WERI-Rb-1 (cell line): ENCODE data around the gene LRP5.

Experiments used
- DNase-seq: peaks from one replicate; pipeline ENCODE4 v3.0.0-alpha.2; 2020
- H3K27ac ChIP-seq: fragments of 250-450 bp; sonication (Bioruptor Pico); 2 replicates; pipeline ENCODE4 v1.5.1; 2020; ENCODE audit warnings: mild to moderate bottlenecking, moderate library complexity
- H3K27me3 ChIP-seq: fragments of 250-450 bp; sonication (Bioruptor Pico); 2 replicates; pipeline ENCODE4 v1.5.1; 2021; ENCODE audit warnings: mild to moderate bottlenecking, low read depth, moderate library complexity; ENCODE audit not compliant: insufficient read depth, severe bottlenecking
- H3K36me3 ChIP-seq: fragments of 250-450 bp; sonication (Bioruptor Pico); 2 replicates; pipeline ENCODE4 v1.5.1; 2020; ENCODE audit warnings: mild to moderate bottlenecking, moderate library complexity
- H3K4me3 ChIP-seq: 2 replicates; pipeline ENCODE4 v1.5.1; 2011; ENCODE audit warnings: low read depth, mild to moderate bottlenecking, control low read depth, low read length
- H3K9me3 ChIP-seq: fragments of 250-450 bp; sonication (Bioruptor Pico); 2 replicates; pipeline ENCODE4 v1.5.1; 2021; ENCODE audit warnings: mild to moderate bottlenecking, moderate library complexity; ENCODE audit not compliant: severe bottlenecking
- TF ChIP-seq, protein P1 (sequence below): IDR thresholded peaks from 2 replicates; pipeline ENCODE4 v1.5.1; 2011; ENCODE audit warnings: low read depth, mild to moderate bottlenecking, control low read depth, inconsistent platforms, low read length

The LRP5 gene

DNA sequence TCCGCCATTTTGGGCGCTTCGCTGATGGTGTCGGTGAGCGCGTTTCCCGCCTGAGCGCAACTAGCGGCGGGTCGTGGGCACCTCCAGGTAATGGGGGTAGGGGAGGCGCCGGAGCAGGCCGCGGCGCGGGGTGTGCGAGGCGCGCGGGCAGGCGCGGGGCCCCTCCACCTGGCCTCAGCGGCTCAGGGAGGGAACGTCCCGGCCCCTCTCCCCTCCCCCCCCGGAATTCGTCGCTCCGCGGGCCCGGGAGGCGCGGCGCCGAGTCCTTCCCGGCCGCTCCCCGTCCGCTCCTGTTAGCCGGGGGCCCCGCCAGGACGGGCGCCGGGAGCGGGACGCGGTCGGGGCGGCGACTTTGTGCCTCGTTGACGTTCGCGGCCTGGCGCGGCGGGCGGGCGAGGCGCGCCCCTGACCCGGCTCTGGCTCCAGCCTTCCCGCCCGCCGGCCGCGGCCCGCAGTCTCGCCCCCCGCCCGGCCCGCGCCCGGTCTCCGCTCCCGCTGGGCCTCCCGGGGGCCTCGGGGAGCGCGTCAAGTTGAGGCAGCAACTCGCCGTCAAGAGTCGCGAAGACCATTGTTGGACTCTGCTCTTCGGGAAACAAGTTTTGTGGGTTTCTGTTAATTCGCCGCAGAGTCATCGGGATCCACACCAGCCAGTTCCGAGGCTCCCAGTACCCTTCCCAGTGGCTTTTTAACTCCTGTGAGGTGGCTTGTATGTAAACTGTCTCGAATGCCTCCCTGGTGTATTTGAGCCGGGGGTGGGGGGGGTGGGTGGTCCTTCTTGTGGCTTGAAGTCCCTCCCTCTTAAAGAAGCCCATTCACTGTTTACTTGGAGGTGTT is 148.6 kb downstream of the LRP5 start, which contains the start of gene PPP6R3:
Gene PPP6R3, plus strand, starts transcription at position 12 of the 834 bp plus-strand sequence. CDS start 76,913 bp downstream, outside the sequence.
- Histone ChIP-seq H3K27ac (peak within 1 kb of the TSS; percentile 98), H3K27me3 (no peaks in the 10 kb centered on the region), H3K36me3 (peaks cover 30% of the 10 kb centered on the region), H3K4me3 (peak within 1 kb of the TSS; percentile 87), H3K9me3 (no peaks in the 10 kb centered on the region)
- TF ChIP-seq, protein P1, sequence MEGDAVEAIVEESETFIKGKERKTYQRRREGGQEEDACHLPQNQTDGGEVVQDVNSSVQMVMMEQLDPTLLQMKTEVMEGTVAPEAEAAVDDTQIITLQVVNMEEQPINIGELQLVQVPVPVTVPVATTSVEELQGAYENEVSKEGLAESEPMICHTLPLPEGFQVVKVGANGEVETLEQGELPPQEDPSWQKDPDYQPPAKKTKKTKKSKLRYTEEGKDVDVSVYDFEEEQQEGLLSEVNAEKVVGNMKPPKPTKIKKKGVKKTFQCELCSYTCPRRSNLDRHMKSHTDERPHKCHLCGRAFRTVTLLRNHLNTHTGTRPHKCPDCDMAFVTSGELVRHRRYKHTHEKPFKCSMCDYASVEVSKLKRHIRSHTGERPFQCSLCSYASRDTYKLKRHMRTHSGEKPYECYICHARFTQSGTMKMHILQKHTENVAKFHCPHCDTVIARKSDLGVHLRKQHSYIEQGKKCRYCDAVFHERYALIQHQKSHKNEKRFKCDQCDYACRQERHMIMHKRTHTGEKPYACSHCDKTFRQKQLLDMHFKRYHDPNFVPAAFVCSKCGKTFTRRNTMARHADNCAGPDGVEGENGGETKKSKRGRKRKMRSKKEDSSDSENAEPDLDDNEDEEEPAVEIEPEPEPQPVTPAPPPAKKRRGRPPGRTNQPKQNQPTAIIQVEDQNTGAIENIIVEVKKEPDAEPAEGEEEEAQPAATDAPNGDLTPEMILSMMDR, result no peak
- DNase-seq, result no peak

DNA sequence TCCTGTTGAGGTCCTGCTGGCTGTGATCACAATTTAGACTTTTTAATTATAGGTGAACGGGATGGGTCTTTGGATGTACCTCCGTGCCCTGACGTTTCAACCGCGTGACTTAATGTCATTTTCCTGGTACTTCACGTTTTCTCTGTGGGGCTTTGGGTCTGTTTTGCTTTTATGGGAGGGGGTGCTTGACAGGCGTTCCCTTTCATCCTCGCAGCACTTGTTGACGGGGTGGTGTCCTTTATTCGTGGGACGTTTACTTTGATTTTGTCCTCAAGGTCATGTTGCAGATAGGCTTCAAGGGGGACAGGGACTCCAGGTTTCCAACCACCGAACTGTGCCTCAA is 149.2 kb downstream of the LRP5 start:
- Histone ChIP-seq H3K27me3 (no peaks in the 10 kb centered on the region), H3K4me3 (peak overlapping the region; percentile 87), H3K36me3 (peaks cover 32% of the 10 kb centered on the region), H3K27ac (peak overlapping the region; percentile 98), H3K9me3 (no peaks in the 10 kb centered on the region)
- DNase-seq, result no peak
- TF ChIP-seq, protein P1, result no peak

DNA sequence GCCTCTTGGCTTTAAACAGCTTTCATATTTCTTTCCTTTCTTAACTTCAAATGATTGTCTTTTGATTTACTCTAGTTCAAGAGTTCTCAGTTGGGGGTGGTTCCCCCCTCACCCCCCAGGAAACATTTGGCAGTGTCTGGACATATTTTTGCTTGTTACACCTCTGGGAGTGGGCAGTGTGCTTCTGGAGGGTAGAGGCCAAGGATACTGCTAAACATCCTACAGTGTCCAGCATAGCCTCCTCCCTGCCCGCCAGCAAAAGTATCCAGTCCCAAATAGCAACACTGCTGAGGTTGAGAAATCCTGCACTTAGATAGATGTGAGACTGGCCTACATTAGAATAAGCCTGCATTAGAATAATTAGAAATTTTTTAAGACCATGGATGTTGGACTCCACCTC is 151.3 kb downstream of the LRP5 start:
- H3K4me3 ChIP-seq, result no peak overlapping the region
- H3K9me3 ChIP-seq, result no peaks in the 10 kb centered on the region
- TF ChIP-seq, protein P1, result no peak
- no peaks in the 10 kb centered on the region for H3K27me3 ChIP-seq
- H3K27ac ChIP-seq, result no peak overlapping the region
- peaks cover 39% of the 10 kb centered on the region for H3K36me3 ChIP-seq
- DNase-seq, result no peak

DNA sequence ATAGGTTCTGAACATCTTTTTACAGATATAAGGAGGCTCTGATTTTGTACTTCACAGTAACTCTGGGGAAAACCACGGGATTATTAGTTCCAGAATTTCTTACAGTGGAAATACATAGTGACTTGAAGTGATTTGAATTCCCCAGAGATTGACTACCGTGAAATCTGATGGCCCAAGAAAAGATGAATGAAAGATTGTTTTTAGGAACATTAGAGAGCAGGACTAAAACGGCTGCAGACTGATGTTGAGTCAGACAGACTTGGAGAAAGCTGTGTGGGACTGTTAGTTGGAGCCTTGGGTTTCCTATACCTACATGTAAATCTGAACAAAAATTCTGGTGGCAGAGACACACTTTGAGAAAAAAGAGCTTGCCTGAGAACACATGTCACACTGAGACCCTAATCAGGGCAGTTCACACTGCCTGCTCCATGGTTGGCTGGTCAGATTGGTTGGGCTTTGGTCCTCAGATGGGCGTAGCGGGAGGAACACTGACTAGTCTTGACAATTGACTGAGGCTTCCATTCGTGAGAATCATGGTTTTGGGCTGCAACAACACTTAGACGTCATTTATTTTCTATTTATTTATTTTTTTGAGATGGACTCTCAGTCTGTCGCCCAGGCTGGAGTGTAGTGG is 154.9 kb downstream of the LRP5 start:
- H3K27ac ChIP-seq, result no peak overlapping the region
- no peak for DNase-seq

DNA sequence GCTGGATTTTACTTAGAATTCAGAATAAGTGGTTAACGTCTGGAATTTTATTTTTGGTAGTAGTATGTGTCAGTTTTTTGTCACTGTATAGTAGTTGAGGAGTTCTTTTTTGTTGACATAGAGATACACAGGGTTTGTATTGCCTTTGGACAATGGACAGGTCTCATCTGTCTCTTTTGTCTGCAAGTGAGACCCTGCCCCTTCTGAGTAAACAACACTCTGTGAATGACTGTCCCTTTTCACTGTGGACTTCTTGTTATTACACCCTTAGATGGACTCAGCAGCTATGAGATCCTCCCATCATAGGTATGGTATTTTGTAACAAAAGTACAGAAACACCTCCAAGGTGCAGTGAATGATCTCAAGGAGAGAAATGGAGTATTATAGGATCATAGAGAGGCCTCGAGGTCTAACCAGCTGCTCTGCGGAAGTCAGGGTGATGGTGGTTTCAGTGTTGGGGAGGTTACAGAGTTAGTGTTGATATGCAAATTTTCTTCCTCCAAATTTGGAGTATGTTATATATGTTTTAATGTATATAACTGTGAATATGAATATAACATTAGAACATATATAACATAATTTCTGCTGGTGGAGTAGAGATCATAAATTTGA is 155.9 kb downstream of the LRP5 start:
- DNase-seq, result no peak
- TF ChIP-seq, protein P1, result no peak
- H3K27ac ChIP-seq, result no peak overlapping the region
- no peak overlapping the region for H3K4me3 ChIP-seq
- no peaks in the 10 kb centered on the region for H3K27me3 ChIP-seq
- peaks cover 3% of the 10 kb centered on the region for H3K9me3 ChIP-seq
- peaks cover 39% of the 10 kb centered on the region for H3K36me3 ChIP-seq

More for the DNA sequence above, 154.9 kb downstream of the LRP5 start:
- Histone ChIP-seq H3K4me3 (no peak overlapping the region), H3K27me3 (no peaks in the 10 kb centered on the region), H3K9me3 (peaks cover 3% of the 10 kb centered on the region), H3K36me3 (peaks cover 45% of the 10 kb centered on the region)
- TF ChIP-seq, protein P1, result no peak
